ENCODE measurements around the gene LRCH1.

Gene LRCH1

GRCh38 chr13:46773541-46773940 is 220.6 kb downstream of the LRCH1 start:
- H3K36me3 ChIP-seq (ENCODE audit: control insufficient read depth, insufficient read depth, low read length) = no peaks in the 10 kb centered on the region
- H3K9me3 ChIP-seq (ENCODE audit: control insufficient read depth, low read length) = no peaks in the 10 kb centered on the region
- no peak overlapping the region for H3K4me3 ChIP-seq (ENCODE audit: low read length)
- no peak overlapping the region for H3K9ac ChIP-seq (ENCODE audit: low read length)
- H3K27me3 ChIP-seq (ENCODE audit: control insufficient read depth, insufficient read depth, low read length) = no peaks in the 10 kb centered on the region
- H3K4me1 ChIP-seq (ENCODE audit: control insufficient read depth, insufficient read depth, low read length) = no peaks in the 10 kb centered on the region

- Histone ChIP-seq H3K4me3 (ENCODE audit: low read length) (no peak overlapping the region), H3K9ac (ENCODE audit: low read length) (no peak overlapping the region), H3K27me3 (ENCODE audit: control insufficient read depth, insufficient read depth, low read length) (no peaks in the 10 kb centered on the region), H3K36me3 (ENCODE audit: control insufficient read depth, insufficient read depth, low read length) (no peaks in the 10 kb centered on the region), H3K9me3 (ENCODE audit: control insufficient read depth, low read length) (no peaks in the 10 kb centered on the region), H3K4me1 (ENCODE audit: control insufficient read depth, insufficient read depth, low read length) (no peaks in the 10 kb centered on the region)
Measured at GRCh38 chr13:46775385-46776107, 222.6 kb downstream of the LRCH1 start.

- Histone ChIP-seq H3K4me1 (ENCODE audit: control insufficient read depth, insufficient read depth, low read length) (no peaks in the 10 kb centered on the region), H3K9me3 (ENCODE audit: control insufficient read depth, low read length) (no peaks in the 10 kb centered on the region), H3K36me3 (ENCODE audit: control insufficient read depth, insufficient read depth, low read length) (no peaks in the 10 kb centered on the region), H3K27me3 (ENCODE audit: control insufficient read depth, insufficient read depth, low read length) (no peaks in the 10 kb centered on the region), H3K4me3 (ENCODE audit: low read length) (no peak overlapping the region), H3K9ac (ENCODE audit: low read length) (no peak overlapping the region)
Measured at GRCh38 chr13:46778095-46778494, 225.1 kb downstream of the LRCH1 start.

GRCh38 chr13:46778890-46779289 is 225.9 kb downstream of the LRCH1 start:
- Histone ChIP-seq H3K4me3 (ENCODE audit: low read length) (no peak overlapping the region), H3K4me1 (ENCODE audit: control insufficient read depth, insufficient read depth, low read length) (no peaks in the 10 kb centered on the region), H3K27me3 (ENCODE audit: control insufficient read depth, insufficient read depth, low read length) (no peaks in the 10 kb centered on the region), H3K9me3 (ENCODE audit: control insufficient read depth, low read length) (no peaks in the 10 kb centered on the region), H3K36me3 (ENCODE audit: control insufficient read depth, insufficient read depth, low read length) (no peaks in the 10 kb centered on the region), H3K9ac (ENCODE audit: low read length) (no peak overlapping the region)

GRCh38 chr13:46782066-46782465 is 229.1 kb downstream of the LRCH1 start:
- Histone ChIP-seq H3K27me3 (ENCODE audit: control insufficient read depth, insufficient read depth, low read length) (no peaks in the 10 kb centered on the region), H3K36me3 (ENCODE audit: control insufficient read depth, insufficient read depth, low read length) (no peaks in the 10 kb centered on the region)

GRCh38 chr13:46782691-46783090 is 229.7 kb downstream of the LRCH1 start:
- Histone ChIP-seq H3K4me3 (ENCODE audit: low read length) (no peak overlapping the region), H3K9ac (ENCODE audit: low read length) (no peak overlapping the region), H3K9me3 (ENCODE audit: control insufficient read depth, low read length) (no peaks in the 10 kb centered on the region), H3K4me1 (ENCODE audit: control insufficient read depth, insufficient read depth, low read length) (no peaks in the 10 kb centered on the region), H3K36me3 (ENCODE audit: control insufficient read depth, insufficient read depth, low read length) (no peaks in the 10 kb centered on the region), H3K27me3 (ENCODE audit: control insufficient read depth, insufficient read depth, low read length) (no peaks in the 10 kb centered on the region)

More at GRCh38 chr13:46782066-46782465, 229.1 kb downstream of the LRCH1 start:
- Histone ChIP-seq H3K4me1 (ENCODE audit: control insufficient read depth, insufficient read depth, low read length) (no peaks in the 10 kb centered on the region), H3K4me3 (ENCODE audit: low read length) (no peak overlapping the region), H3K9me3 (ENCODE audit: control insufficient read depth, low read length) (no peaks in the 10 kb centered on the region), H3K9ac (ENCODE audit: low read length) (no peak overlapping the region)

- Histone ChIP-seq H3K36me3 (ENCODE audit: control insufficient read depth, insufficient read depth, low read length) (no peaks in the 10 kb centered on the region), H3K9ac (ENCODE audit: low read length) (no peak overlapping the region), H3K27me3 (ENCODE audit: control insufficient read depth, insufficient read depth, low read length) (no peaks in the 10 kb centered on the region), H3K4me3 (ENCODE audit: low read length) (no peak overlapping the region), H3K4me1 (ENCODE audit: control insufficient read depth, insufficient read depth, low read length) (no peaks in the 10 kb centered on the region), H3K9me3 (ENCODE audit: control insufficient read depth, low read length) (no peaks in the 10 kb centered on the region)
Measured at GRCh38 chr13:46783504-46783903, 230.5 kb downstream of the LRCH1 start.

- Histone ChIP-seq H3K4me1 (ENCODE audit: control insufficient read depth, insufficient read depth, low read length) (peaks cover 18% of the 10 kb centered on the region), H3K9me3 (ENCODE audit: control insufficient read depth, low read length) (no peaks in the 10 kb centered on the region), H3K9ac (ENCODE audit: low read length) (no peak overlapping the region), H3K36me3 (ENCODE audit: control insufficient read depth, insufficient read depth, low read length) (no peaks in the 10 kb centered on the region), H3K4me3 (ENCODE audit: low read length) (no peak overlapping the region), H3K27me3 (ENCODE audit: control insufficient read depth, insufficient read depth, low read length) (no peaks in the 10 kb centered on the region)
Measured at GRCh38 chr13:46795321-46795720, 242.4 kb downstream of the LRCH1 start.

- Histone ChIP-seq H3K9me3 (ENCODE audit: control insufficient read depth, low read length) (no peaks in the 10 kb centered on the region), H3K27me3 (ENCODE audit: control insufficient read depth, insufficient read depth, low read length) (no peaks in the 10 kb centered on the region), H3K4me1 (ENCODE audit: control insufficient read depth, insufficient read depth, low read length) (peaks cover 18% of the 10 kb centered on the region), H3K9ac (ENCODE audit: low read length) (peak overlapping the region; percentile 78), H3K36me3 (ENCODE audit: control insufficient read depth, insufficient read depth, low read length) (no peaks in the 10 kb centered on the region), H3K4me3 (ENCODE audit: low read length) (peak overlapping the region; percentile 77)
Measured at GRCh38 chr13:46796129-46796514, 243.2 kb downstream of the LRCH1 start.

- Histone ChIP-seq H3K9ac (ENCODE audit: low read length) (peak within 1 kb of the TSS; percentile 78), H3K4me1 (ENCODE audit: control insufficient read depth, insufficient read depth, low read length) (peaks cover 18% of the 10 kb centered on the region), H3K9me3 (ENCODE audit: control insufficient read depth, low read length) (no peaks in the 10 kb centered on the region), H3K27me3 (ENCODE audit: control insufficient read depth, insufficient read depth, low read length) (no peaks in the 10 kb centered on the region), H3K4me3 (ENCODE audit: low read length) (peak within 1 kb of the TSS; percentile 77), H3K36me3 (ENCODE audit: control insufficient read depth, insufficient read depth, low read length) (no peaks in the 10 kb centered on the region)
Measured at GRCh38 chr13:46796515-46797474, 243.8 kb downstream of the LRCH1 start, which contains the start of gene ESD. TSS of gene ESD (minus strand) at chr13:46797161. CDS start at chr13:46791413, 5,748 bp downstream.

GRCh38 chr13:46797501-46798237 is 244.7 kb downstream of the LRCH1 start:
- Histone ChIP-seq H3K9ac (ENCODE audit: low read length) (peak overlapping the region; percentile 78), H3K4me3 (ENCODE audit: low read length) (peak overlapping the region; percentile 77), H3K9me3 (ENCODE audit: control insufficient read depth, low read length) (no peaks in the 10 kb centered on the region), H3K4me1 (ENCODE audit: control insufficient read depth, insufficient read depth, low read length) (peaks cover 18% of the 10 kb centered on the region), H3K36me3 (ENCODE audit: control insufficient read depth, insufficient read depth, low read length) (no peaks in the 10 kb centered on the region), H3K27me3 (ENCODE audit: control insufficient read depth, insufficient read depth, low read length) (no peaks in the 10 kb centered on the region)
